T-helper 17 cell (primary cell): ENCODE data around the gene AFF3. TPM values are rescaled to one million over a fixed set of nuclear protein-coding genes. Genes with fewer than 3 reads are reported as not detected.
"Not testable (repeated sequence)": the region's sequence is repeated elsewhere in the genome, so short reads cannot be mapped to it uniquely, and the experiment has no call there.

Experiments
- ATAC-seq: fragments of 150-1000 bp; cut with Tn5 transposase; 2 replicates; pipeline ENCODE4 v1.10.0; 2021; ENCODE audit warnings: mild to moderate bottlenecking, moderate library complexity
- DNase-seq, 3 donors: peaks; one replicate each; pipeline versions ENCODE4 v3.0.0 to v3.0.0-alpha.2; 2020 to 2021
- H3K9me3 ChIP-seq: one replicate; pipeline ENCODE4 v1.7.0; 2013; ENCODE audit warnings: low read length, mild to moderate bottlenecking; ENCODE audit not compliant: control insufficient read depth, poor library complexity, severe bottlenecking
- H3K27ac Mint-ChIP-seq: one replicate; pipeline ENCODE4 v1.8.0; 2022; ENCODE audit warnings: mild to moderate bottlenecking, moderate library complexity, mixed read lengths
- H3K27me3 Mint-ChIP-seq: one replicate; pipeline ENCODE4 v1.8.0; 2022; ENCODE audit warnings: mixed read lengths
- H3K36me3 Mint-ChIP-seq: one replicate; pipeline ENCODE4 v1.8.0; 2022; ENCODE audit warnings: low read depth, mixed read lengths
- H3K4me1 Mint-ChIP-seq: one replicate; pipeline ENCODE4 v1.8.0; 2022; ENCODE audit warnings: mild to moderate bottlenecking, mixed read lengths
- H3K4me3 Mint-ChIP-seq: one replicate; pipeline ENCODE4 v1.8.0; 2022; ENCODE audit warnings: mild to moderate bottlenecking, moderate library complexity, mixed read lengths
- total RNA-seq, 4 donors: library from RNA in 2 of 4; stranded (reverse) in 2 of 4; gene quantifications; one replicate each; pipeline ENCODE4 v1.2.3 and lab custom pipeline; 2022 to 2026

AFF3 gene
- total RNA-seq, 2 donors from 2014 or later, result 6.5 to 14.4 TPM

- peaks cover 12% of the 10 kb centered on the region for H3K4me1 Mint-ChIP-seq
- H3K9me3 ChIP-seq, H3K27ac Mint-ChIP-seq, H3K36me3 Mint-ChIP-seq, H3K4me3 Mint-ChIP-seq, ATAC-seq, DNase-seq: not testable (repeated sequence)
- peaks cover 22% of the 10 kb centered on the region for H3K27me3 Mint-ChIP-seq
These were observed 638.6 kb downstream of the AFF3 start for GRCh38 chr2:99503662-99504416.

- H3K9me3 ChIP-seq, result no peaks in the 10 kb centered on the region
- Mint-ChIP-seq H3K27me3 (peaks cover 66% of the 10 kb centered on the region), H3K4me1 (peaks cover 4% of the 10 kb centered on the region), H3K27ac (no peak overlapping the region), H3K36me3 (peaks cover 7% of the 10 kb centered on the region), H3K4me3 (no peak overlapping the region)
- DNase-seq, result no peak
- ATAC-seq, result no peak
These were observed 646.4 kb downstream of the AFF3 start for GRCh38 chr2:99496021-99496420.

Other genes with a start within 250 kb of the AFF3 start
- gene LONRF2, start 179.9 kb upstream of the AFF3 start, total RNA-seq, result under 1 TPM; 0.12 to 0.18 TPM